ENCODE results near the gene NBAS.
A peak's percentile ranks its signal among the peaks of the same experiment; 100 is the strongest.

The NBAS gene

GRCh38 chr2:15560988-15561573 is at the start of gene NBAS:
Gene NBAS (minus strand): TSS chr2:15561334. CDS start chr2:15561304, 30 bp downstream.
- DNase-seq, result peak; percentile 98

- no peak for DNase-seq
These were observed 49.4 kb upstream of the NBAS start for GRCh38 chr2:15610430-15610952.

- DNase-seq, result no peak
These were observed 48.4 kb upstream of the NBAS start for GRCh38 chr2:15609341-15610042.

- no peak for DNase-seq
These were observed 47.2 kb upstream of the NBAS start for GRCh38 chr2:15608392-15608761.

GRCh38 chr2:15607709-15608391 is 46.7 kb upstream of the NBAS start:
- DNase-seq, result no peak

GRCh38 chr2:15606481-15607441 is 45.6 kb upstream of the NBAS start:
- no peak for DNase-seq

GRCh38 chr2:15605721-15606120 is 44.6 kb upstream of the NBAS start:
- DNase-seq, result no peak

- DNase-seq, result no peak
These were observed 42.8 kb upstream of the NBAS start for GRCh38 chr2:15603948-15604347.

GRCh38 chr2:15603044-15603765 is 42.1 kb upstream of the NBAS start:
- DNase-seq, result no peak

- DNase-seq, result no peak
These were observed 41.3 kb upstream of the NBAS start for GRCh38 chr2:15602393-15602792.

- no peak for DNase-seq
These were observed 40.5 kb upstream of the NBAS start for GRCh38 chr2:15601681-15602080.

GRCh38 chr2:15599994-15600393 is 38.9 kb upstream of the NBAS start:
- no peak for DNase-seq

- DNase-seq, result no peak
These were observed 35.8 kb upstream of the NBAS start for GRCh38 chr2:15596968-15597367.

GRCh38 chr2:15596350-15596749 is 35.2 kb upstream of the NBAS start:
- DNase-seq, result no peak

- DNase-seq, result no peak
These were observed 34.8 kb upstream of the NBAS start for GRCh38 chr2:15595936-15596335.

GRCh38 chr2:15595342-15595905 is 34.3 kb upstream of the NBAS start:
- no peak for DNase-seq

- no peak for DNase-seq
These were observed 33.4 kb upstream of the NBAS start for GRCh38 chr2:15594291-15595256.

- no peak for DNase-seq
These were observed 32.2 kb upstream of the NBAS start for GRCh38 chr2:15593327-15593705.

- peak; percentile 96 for DNase-seq
These were observed 30.7 kb upstream of the NBAS start, which contains the start of gene DDX1 for GRCh38 chr2:15591692-15592463. Gene DDX1 (plus strand): TSS chr2:15591868. CDS start chr2:15591934, 66 bp downstream.

GRCh38 chr2:15591373-15591691 is 30.2 kb upstream of the NBAS start:
- no peak for DNase-seq

Measured in eye (tissue), 1 donor.